Measurements from ENCODE around the gene MAD1L1. TPM values are rescaled to one million over a fixed set of nuclear protein-coding genes. Genes with fewer than 3 reads are reported as not detected.
A peak's percentile ranks its signal among the peaks of the same experiment; 100 is the strongest.

The MAD1L1 gene
- total RNA-seq, 1 donor from 2014 or later: 32.3 TPM

GRCh38 chr7:2017481-2017891 is 215.3 kb downstream of the MAD1L1 start:
- Mint-ChIP-seq H3K9me3 (ENCODE audit: unreplicated experiment) (no peaks in the 10 kb centered on the region), H3K4me3 (ENCODE audit: unreplicated experiment) (no peak overlapping the region), H3K27me3 (ENCODE audit: low read depth, unreplicated experiment) (no peaks in the 10 kb centered on the region), H3K36me3 (ENCODE audit: low read depth, unreplicated experiment) (peaks cover 3% of the 10 kb centered on the region), H3K4me1 (ENCODE audit: low read depth, unreplicated experiment) (peaks cover 18% of the 10 kb centered on the region), H3K27ac (ENCODE audit: unreplicated experiment) (no peak overlapping the region)
- no peak overlapping the region for H3K9ac ChIP-seq (ENCODE audit: low read length)
- DNase-seq (ENCODE audit: low read depth) (no peak), FAIRE-seq (no peak)
- no peak overlapping the region for H3K27ac ChIP-seq (ENCODE audit: low read depth, low read length)
- no peak overlapping the region for H3K4me2 ChIP-seq (ENCODE audit: low read length)
- no peaks in the 10 kb centered on the region for H3K36me3 ChIP-seq (ENCODE audit: insufficient read depth, low read length)
- TF ChIP-seq EZH2 (IDR thresholded peaks at IDR 0.05; ENCODE audit: insufficient read depth, low read length) (no peak), CTCF (IDR thresholded peaks at IDR 0.05; ENCODE audit: insufficient read depth, low read depth, low read length) (no peak)
- H3K4me3 ChIP-seq (ENCODE audit: insufficient read depth, low read depth, low read length): no peak overlapping the region
- H3K4me1 ChIP-seq (ENCODE audit: insufficient read depth, low read length): peaks cover 27% of the 10 kb centered on the region
- H2AFZ ChIP-seq (ENCODE audit: low read depth, low read length): no peak overlapping the region
- H3K9me3 ChIP-seq (ENCODE audit: insufficient read depth, low read depth, low read length): no peaks in the 10 kb centered on the region
- H3K79me2 ChIP-seq (ENCODE audit: insufficient read depth, low read length): peaks cover 4% of the 10 kb centered on the region
- H4K20me1 ChIP-seq (ENCODE audit: insufficient read depth, low read length): peaks cover 7% of the 10 kb centered on the region
- H3K27me3 ChIP-seq (ENCODE audit: insufficient read depth, low read length): no peaks in the 10 kb centered on the region

GRCh38 chr7:2016761-2017480 is 215.8 kb downstream of the MAD1L1 start:
- Mint-ChIP-seq H3K27me3 (ENCODE audit: low read depth, unreplicated experiment) (no peaks in the 10 kb centered on the region), H3K4me3 (ENCODE audit: unreplicated experiment) (peak overlapping the region; percentile 50), H3K36me3 (ENCODE audit: low read depth, unreplicated experiment) (peaks cover 7% of the 10 kb centered on the region), H3K9me3 (ENCODE audit: unreplicated experiment) (no peaks in the 10 kb centered on the region), H3K4me1 (ENCODE audit: low read depth, unreplicated experiment) (peaks cover 18% of the 10 kb centered on the region), H3K27ac (ENCODE audit: unreplicated experiment) (no peak overlapping the region)
- peaks cover 4% of the 10 kb centered on the region for H3K79me2 ChIP-seq (ENCODE audit: insufficient read depth, low read length)
- no peak overlapping the region for H3K4me3 ChIP-seq (ENCODE audit: insufficient read depth, low read depth, low read length)
- H3K9me3 ChIP-seq (ENCODE audit: insufficient read depth, low read depth, low read length): no peaks in the 10 kb centered on the region
- no peak overlapping the region for H2AFZ ChIP-seq (ENCODE audit: low read depth, low read length)
- H3K36me3 ChIP-seq (ENCODE audit: insufficient read depth, low read length): no peaks in the 10 kb centered on the region
- peaks cover 27% of the 10 kb centered on the region for H3K4me1 ChIP-seq (ENCODE audit: insufficient read depth, low read length)
- FAIRE-seq (no peak), DNase-seq (ENCODE audit: low read depth) (no peak)
- H3K27me3 ChIP-seq (ENCODE audit: insufficient read depth, low read length): no peaks in the 10 kb centered on the region
- no peak overlapping the region for H3K27ac ChIP-seq (ENCODE audit: low read depth, low read length)
- no peak overlapping the region for H3K9ac ChIP-seq (ENCODE audit: low read length)
- no peak overlapping the region for H3K4me2 ChIP-seq (ENCODE audit: low read length)
- peaks cover 11% of the 10 kb centered on the region for H4K20me1 ChIP-seq (ENCODE audit: insufficient read depth, low read length)
- TF ChIP-seq EZH2 (IDR thresholded peaks at IDR 0.05; ENCODE audit: insufficient read depth, low read length) (no peak), CTCF (IDR thresholded peaks at IDR 0.05; ENCODE audit: insufficient read depth, low read depth, low read length) (no peak)

GRCh38 chr7:2016021-2016631 is 216.6 kb downstream of the MAD1L1 start:
- peaks cover 27% of the 10 kb centered on the region for H3K4me1 ChIP-seq (ENCODE audit: insufficient read depth, low read length)
- H2AFZ ChIP-seq (ENCODE audit: low read depth, low read length): no peak overlapping the region
- no peaks in the 10 kb centered on the region for H3K27me3 ChIP-seq (ENCODE audit: insufficient read depth, low read length)
- no peak for DNase-seq (ENCODE audit: low read depth)
- Mint-ChIP-seq H3K27ac (ENCODE audit: unreplicated experiment) (no peak overlapping the region), H3K36me3 (ENCODE audit: low read depth, unreplicated experiment) (peaks cover 7% of the 10 kb centered on the region), H3K4me3 (ENCODE audit: unreplicated experiment) (no peak overlapping the region), H3K4me1 (ENCODE audit: low read depth, unreplicated experiment) (peaks cover 18% of the 10 kb centered on the region), H3K27me3 (ENCODE audit: low read depth, unreplicated experiment) (no peaks in the 10 kb centered on the region), H3K9me3 (ENCODE audit: unreplicated experiment) (no peaks in the 10 kb centered on the region)
- H3K4me3 ChIP-seq (ENCODE audit: insufficient read depth, low read depth, low read length): no peak overlapping the region
- peaks cover 4% of the 10 kb centered on the region for H3K79me2 ChIP-seq (ENCODE audit: insufficient read depth, low read length)
- H3K4me2 ChIP-seq (ENCODE audit: low read length): no peak overlapping the region
- H3K9me3 ChIP-seq (ENCODE audit: insufficient read depth, low read depth, low read length): no peaks in the 10 kb centered on the region
- no peak for FAIRE-seq
- H4K20me1 ChIP-seq (ENCODE audit: insufficient read depth, low read length): peaks cover 11% of the 10 kb centered on the region
- no peak overlapping the region for H3K27ac ChIP-seq (ENCODE audit: low read depth, low read length)
- H3K36me3 ChIP-seq (ENCODE audit: insufficient read depth, low read length): no peaks in the 10 kb centered on the region
- H3K9ac ChIP-seq (ENCODE audit: low read length): no peak overlapping the region
- TF ChIP-seq CTCF (IDR thresholded peaks at IDR 0.05; ENCODE audit: insufficient read depth, low read depth, low read length) (no peak), EZH2 (IDR thresholded peaks at IDR 0.05; ENCODE audit: insufficient read depth, low read length) (no peak)
